ENCODE data around the gene CAMKMT.

The CAMKMT gene

GRCh38 chr2:44358503-44358902 is 3.2 kb upstream of the CAMKMT start:
- DNase-seq (ENCODE audit: extremely low read depth, low read depth) = no peak
- no peak for TF ChIP-seq CTCF (IDR thresholded peaks at IDR 0.05; ENCODE audit: low read depth, low read length)

GRCh38 chr2:44360749-44361329 is 908 bp upstream of the CAMKMT start:
- TF ChIP-seq CTCF (IDR thresholded peaks at IDR 0.05; ENCODE audit: low read depth, low read length) = no peak
- DNase-seq (ENCODE audit: extremely low read depth, low read depth) = no peak

GRCh38 chr2:44362207-44363015 is 664 bp downstream of the CAMKMT start:
- TF ChIP-seq CTCF (IDR thresholded peaks at IDR 0.05; ENCODE audit: low read depth, low read length) = no peak
- no peak for DNase-seq (ENCODE audit: extremely low read depth, low read depth)

GRCh38 chr2:44364604-44365003 is 2.9 kb downstream of the CAMKMT start:
- TF ChIP-seq CTCF (IDR thresholded peaks at IDR 0.05; ENCODE audit: low read depth, low read length) = no peak
- DNase-seq (ENCODE audit: extremely low read depth, low read depth) = no peak

GRCh38 chr2:44367591-44367990 is 5.8 kb downstream of the CAMKMT start:
- TF ChIP-seq CTCF (IDR thresholded peaks at IDR 0.05; ENCODE audit: low read depth, low read length) = no peak
- DNase-seq (ENCODE audit: extremely low read depth, low read depth) = no peak

GRCh38 chr2:44369392-44369791 is 7.6 kb downstream of the CAMKMT start:
- no peak for TF ChIP-seq CTCF (IDR thresholded peaks at IDR 0.05; ENCODE audit: low read depth, low read length)
- no peak for DNase-seq (ENCODE audit: extremely low read depth, low read depth)

- no peak for TF ChIP-seq CTCF (IDR thresholded peaks at IDR 0.05; ENCODE audit: low read depth, low read length)
- DNase-seq (ENCODE audit: extremely low read depth, low read depth) = no peak
Measured at GRCh38 chr2:44371445-44371844, 9.7 kb downstream of the CAMKMT start.

Data from AG09319 (cell line).